Fibroblast of skin of right quadriceps (primary cell): ENCODE measurements around the gene HSPB8.

Experiments
- DNase-seq: peaks from one replicate; pipeline ENCODE4 v3.0.0-alpha.2; 2013

Gene HSPB8, protein sequence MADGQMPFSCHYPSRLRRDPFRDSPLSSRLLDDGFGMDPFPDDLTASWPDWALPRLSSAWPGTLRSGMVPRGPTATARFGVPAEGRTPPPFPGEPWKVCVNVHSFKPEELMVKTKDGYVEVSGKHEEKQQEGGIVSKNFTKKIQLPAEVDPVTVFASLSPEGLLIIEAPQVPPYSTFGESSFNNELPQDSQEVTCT

DNA sequence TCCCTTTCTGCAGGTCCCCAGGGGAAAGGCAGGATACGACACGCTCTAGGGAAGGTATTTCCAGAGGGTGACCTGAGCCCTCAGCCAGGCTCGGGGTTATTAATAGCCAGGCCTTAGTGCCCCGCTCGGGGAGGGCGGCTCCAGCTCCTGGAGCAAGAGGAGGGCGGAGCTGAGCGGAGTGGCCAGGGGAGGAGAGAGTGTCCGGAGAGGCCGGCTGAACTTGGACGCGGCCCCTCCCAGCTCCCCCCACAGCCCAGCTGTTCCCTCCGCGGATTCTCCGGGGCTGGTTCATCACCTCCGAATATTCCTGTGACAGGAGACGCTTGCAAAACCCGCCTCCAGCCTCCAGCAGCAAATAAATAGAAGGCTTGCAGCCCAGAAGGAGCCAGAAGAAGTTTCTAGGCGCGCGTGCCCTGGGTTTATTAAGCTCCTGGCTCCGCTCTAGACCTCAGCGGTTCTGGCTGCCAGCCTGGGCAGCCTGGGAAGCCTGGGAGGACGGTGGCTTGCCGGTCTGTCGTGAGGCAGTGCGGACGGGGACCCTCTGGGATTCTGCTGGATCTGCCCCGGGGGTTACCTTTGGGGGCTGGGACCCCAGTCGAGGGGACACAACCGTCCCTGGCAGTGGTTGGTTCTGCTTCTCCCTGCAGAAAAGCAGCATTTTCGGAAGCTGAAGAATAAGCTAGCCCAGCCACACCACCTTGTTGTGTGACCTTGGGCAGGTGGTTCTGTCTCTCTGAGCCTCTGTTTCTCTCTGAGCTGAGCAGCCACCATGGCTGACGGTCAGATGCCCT, at the start of gene HSPB8:
HSPB8 (plus strand) TSS at position 388 of the 791 bp plus-strand sequence; CDS start at position 770, 382 bp downstream.
- DNase-seq, result peak; percentile 55

DNA sequence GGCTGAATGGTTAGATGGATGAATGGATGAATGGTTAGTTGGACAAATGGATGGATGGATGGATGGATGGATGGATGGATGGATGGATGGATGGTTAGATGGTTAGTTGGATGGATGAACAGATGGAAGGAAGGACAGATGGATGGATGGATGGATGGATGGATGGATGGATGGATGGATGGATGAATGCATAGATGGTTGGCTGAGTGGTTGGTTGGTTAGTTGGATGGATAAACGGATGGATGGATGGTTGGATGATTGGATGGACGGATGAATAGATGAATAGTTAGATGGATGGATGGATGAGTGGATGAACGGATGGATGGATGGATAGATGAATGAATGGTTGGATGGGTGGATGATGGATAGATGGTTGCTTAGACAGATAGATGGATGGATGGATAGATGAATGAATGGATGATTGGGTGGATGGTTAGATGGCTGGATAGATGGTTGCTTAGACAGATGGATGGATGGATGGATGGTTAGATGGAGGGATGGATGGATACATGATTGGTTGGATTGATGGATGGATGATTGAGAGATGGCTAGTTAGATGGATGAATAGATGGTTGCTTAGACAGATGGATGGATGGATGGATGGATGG, 48.8 kb upstream of the HSPB8 start:
- DNase-seq, result no peak

DNA sequence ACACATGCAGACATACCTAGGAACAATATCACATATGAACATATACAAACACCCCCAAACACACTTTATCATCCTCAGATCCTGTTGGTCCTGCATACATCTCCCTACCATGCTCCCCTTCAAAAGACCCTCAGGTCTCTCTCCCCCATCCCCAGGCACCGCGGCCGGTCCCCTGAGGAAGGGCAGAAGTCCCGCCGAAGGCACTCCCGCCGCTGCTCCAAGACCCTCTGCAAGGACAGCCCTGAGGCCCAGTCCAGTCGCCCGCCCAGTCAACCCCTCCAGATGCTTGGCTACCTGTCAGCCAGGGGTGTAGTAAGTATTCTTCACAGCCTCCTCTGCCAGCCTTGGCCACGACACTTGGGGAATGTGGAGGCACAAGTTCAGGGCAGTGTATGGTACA, 48.2 kb upstream of the HSPB8 start:
- no peak for DNase-seq

DNA sequence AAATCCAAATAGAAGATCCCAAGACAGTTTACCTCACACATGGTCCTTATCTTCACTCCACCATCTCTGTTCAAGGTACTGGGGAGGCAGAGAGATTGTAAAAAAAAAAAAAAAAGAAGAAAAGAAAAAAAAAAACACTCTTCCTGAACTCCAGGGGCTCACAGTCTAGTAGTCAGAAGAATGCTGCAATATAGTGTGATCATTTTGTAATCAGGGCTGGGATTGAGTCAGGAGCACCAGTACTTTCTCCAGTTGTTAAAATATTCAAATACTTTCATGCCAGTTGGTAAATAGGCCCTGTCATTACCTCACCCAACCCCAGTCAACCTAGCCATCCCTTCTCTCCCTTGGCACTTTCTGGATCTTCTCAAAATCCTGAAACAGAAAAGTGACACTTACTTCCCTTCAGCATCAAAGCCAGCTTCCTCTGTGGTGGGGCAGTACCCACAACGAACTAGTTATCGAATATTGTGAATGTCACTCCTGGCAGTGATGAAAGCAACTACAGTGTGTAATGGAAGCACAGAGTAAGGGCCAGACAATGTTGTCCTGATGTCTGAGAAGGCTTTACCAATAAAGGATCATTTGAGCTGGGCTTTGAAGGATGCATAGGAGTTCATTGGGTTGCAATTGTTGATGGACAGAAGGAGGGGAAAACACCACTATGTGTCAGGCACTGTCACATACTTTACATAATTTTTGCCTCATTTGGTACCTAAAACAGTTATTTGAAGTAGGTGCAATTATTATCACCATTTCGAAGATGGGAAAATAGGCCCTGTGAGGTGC, 44.3 kb upstream of the HSPB8 start:
- DNase-seq, result no peak

DNA sequence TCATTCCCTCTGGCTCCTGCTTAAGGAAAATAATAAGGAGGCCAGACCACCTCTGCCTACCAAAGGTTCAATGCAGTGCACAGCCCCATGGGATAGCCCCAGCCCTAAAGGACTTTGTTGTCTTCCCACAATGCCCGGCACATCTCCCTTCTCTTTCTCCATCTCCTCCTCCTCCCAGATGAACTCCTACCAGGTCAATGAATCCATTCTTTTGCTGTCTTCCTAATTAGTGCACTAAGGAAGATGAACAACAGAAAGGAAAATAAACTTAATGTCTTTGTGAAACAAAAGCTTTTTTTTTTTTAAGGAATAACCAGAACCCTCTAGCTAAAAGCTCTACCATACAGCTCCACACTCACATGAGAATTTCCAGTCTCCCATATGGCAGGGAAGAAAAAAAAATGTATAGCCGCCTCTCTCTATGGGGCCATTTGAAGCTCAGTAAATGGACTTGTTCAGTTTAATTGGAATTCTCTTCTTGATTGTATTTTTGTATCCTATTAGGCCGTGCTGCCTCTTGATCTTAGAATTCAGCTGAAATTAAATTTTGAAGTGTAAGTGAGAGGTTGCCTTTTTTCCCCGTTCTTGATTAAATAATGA, 41.8 kb upstream of the HSPB8 start:
- no peak for DNase-seq

DNA sequence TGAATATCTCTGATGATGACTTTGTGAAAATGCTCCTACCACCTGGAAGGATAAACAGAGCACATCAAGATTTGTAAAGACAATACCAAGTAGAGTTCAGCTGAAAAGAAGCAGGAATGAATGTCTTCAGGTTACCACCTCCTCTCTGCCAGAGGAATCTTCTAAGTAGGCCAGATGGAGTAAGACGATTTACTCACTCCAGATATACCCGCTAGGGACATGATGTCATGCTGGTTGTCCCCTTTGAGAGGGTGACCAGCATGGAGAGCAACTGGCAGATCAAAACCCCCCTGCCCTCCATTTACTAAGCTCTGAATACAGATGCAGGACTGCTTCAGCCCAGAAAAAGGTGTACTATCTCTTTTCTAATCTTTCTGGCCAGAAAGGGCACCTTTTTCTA, 39.3 kb upstream of the HSPB8 start:
- DNase-seq, result no peak

DNA sequence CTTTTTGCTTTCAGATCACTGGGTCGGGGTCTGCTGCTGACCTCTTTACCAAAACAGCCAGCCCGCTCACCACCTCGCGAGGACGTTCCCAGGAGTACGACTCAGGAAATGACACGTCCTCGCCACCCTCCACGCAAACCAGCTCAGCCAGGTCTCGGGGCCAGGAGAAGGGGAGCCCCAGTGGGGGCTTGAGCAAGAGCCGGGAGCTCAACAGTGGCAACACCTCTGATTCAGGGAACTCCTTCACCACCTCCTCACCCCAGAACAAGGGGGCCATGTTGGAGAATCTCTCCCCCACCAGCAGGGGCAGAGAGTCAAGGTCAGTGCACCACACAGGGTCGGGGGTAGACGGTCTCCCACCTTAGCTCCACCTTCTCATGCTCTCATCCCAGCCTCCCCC, 33.4 kb upstream of the HSPB8 start:
- DNase-seq, result no peak

DNA sequence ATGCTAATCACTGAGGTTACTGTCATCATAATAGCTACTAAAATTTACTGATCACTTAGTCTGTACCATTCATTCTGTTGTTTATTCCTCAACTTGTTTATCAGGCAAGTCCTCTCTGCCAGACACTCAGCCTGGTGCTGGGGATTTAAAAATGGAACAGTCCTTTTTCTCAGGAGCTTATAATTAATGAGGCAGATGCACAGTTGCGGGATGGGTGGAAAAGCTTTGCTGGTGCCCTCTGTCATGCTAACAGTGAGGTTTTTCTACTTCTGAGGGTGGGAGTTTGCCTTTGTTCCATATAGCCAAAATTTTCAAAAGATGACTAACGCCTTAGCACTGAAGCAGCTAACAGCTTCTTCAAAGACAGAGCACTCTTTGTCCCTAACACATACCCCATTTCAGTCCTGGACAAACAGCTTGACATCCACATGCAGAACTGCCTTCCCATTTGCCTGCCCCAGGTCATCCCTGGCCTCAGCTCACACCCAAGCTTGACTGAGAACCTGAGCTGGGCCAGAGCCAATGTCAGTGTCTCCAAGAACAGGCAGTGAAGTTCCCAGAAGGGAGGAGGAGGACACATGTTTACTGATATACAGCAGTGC, 30.8 kb upstream of the HSPB8 start:
- DNase-seq, result no peak

DNA sequence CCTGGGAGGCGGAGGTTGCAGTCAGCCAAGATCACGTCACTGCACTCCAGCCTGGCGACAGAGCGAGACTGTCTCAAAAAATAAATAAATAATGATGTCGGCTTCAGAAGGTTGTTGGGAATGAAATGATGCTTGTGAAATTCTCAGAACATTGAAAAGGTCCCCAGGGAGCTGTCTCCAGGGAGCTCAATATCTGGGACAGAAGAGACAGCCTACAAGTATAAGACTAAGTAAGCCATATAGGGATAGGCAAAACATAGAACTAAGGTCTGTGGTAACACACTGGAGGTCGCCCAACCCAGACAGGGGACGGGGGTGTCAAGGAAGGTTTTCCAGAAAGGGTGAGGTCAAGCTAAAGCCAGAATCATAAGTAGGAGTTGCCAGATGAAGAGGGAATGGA, 29.5 kb upstream of the HSPB8 start:
- no peak for DNase-seq

DNA sequence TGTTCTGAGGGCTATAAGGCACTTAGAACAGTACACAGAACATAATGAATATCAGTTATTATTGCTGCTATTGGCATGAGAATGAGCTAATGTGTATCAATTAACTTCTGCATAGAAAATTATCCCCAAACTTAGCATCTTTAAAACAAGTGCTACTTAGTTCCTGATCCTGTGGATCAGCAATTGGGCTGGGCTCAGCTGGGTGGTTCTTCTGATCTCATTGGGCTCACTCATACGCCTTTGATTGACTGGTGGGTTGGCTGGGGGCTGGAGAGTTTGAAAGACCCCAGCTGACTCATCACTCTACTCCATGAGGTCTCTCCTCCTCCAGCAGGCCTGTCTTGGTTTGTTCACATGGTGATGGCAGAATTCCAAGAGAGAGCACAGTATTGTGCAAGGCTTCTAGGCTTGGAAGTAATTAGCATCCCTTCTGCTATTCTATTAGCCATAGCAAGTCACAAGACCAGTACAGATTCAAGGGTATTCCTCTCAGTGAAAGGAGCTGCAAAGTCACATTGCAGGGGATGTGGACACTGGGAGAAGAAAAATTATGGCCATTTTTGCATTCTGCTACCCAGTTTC, 27.2 kb upstream of the HSPB8 start:
- DNase-seq, result no peak

DNA sequence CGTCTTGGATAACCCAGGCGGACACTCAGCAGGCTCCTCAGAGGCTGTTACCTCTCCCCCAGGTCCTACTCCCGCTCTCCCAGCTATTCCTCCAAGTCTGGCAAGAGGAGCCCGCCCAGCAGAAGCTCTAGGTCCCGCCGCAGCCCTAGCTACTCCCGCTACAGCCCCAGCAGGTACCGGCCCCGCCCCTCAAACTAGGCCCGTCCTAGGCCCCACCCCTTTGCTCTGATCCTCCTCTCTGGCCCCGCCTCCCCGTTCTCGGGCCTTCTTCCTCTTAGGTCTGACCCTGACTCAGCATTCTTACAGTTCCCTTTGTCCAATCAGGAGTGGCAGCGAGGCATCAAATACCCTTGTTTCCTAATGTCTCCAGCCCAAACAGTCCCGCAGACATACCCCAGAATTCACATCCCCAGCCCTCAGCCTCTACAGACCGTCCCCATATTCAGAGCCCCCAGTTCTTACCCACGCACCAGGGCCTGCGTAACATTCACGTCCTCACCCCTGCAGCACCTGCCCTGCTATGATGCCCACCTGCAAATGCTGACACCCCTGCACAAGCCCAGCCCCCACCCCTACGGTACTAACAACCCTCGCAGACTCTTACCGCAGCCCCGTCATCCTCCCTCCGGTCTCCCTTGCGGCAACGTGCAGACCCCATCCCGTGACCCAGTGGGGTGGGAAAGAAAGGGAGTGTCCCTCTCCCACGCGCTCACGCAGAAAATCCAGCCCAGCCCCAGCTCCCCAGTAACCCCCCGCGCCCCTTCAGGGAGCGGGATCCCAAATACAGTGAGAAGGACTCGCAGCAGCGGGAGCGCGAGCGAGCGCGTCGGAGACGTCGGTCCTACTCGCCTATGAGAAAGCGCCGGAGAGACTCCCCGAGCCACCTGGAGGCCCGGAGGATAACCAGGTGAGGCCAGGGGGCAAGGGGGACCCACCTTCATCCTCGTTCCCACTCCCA, 25.0 kb upstream of the HSPB8 start:
- peak; percentile 34 for DNase-seq

DNA sequence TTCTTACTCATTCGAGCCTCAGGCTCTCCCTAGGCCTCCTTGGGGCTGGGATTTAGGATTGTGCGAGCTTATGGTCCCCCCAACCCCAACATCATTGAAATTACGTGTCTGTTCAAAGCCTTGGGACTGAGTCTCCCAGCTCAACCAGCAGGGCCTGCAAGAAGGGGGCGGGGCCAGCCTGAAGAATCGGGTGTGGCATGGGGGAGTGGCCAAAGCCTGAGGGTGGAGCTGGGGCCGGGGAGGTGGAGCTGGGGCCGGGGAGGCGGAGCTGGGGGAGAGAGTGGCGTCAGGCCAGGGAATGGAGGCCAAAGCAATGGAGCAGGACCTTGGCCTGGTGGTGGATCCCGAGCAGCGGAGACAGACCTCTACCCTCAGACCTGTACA, 24.3 kb upstream of the HSPB8 start:
- DNase-seq, result no peak

DNA sequence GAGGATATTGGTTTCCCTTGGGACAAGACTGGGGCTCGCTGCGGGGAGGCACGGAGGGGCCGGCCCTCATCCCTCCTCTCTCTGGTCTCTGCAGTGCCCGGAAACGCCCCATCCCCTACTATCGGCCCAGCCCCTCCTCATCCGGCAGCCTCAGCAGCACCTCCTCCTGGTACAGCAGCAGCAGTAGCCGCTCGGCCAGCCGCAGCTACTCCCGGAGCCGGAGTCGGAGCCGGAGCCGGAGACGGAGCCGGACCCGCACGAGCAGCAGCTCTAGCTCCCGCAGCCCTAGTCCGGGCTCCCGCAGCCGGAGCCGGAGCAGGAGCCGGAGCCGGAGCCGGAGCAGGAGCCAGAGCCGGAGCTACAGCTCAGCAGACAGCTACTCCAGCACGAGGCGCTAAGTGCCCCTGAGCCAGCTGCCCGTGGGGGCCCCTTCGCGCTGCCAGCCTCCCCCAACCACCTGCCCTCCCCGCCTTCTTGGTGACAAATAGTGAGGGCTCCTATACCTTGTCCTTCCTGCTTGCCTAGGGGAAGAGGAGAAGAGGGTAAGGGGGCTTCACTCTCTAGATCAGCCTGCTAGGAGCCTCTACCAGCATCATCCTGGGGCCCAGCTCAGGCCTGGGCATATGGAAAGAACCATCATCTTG, 22.2 kb upstream of the HSPB8 start:
- no peak for DNase-seq

DNA sequence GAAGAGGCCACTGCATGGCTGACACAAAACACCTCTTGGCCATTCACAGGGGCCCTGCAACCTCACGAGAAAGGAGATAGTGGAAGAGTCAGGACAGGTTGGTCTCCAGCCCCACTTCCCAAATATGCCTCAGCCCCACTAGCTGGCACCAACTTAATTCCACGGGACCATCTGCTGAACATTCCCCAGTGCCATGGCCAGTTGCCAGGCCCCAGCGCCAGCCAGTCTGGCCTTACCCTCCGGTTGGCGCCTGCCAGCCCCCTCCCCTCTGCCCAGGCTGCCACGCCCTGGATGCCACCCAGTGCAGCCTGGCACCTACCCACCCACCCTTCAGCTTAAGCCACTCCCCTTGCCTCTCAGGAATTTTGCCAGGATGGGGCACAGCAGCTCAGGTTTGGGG, 21.2 kb upstream of the HSPB8 start:
- DNase-seq, result no peak

DNA sequence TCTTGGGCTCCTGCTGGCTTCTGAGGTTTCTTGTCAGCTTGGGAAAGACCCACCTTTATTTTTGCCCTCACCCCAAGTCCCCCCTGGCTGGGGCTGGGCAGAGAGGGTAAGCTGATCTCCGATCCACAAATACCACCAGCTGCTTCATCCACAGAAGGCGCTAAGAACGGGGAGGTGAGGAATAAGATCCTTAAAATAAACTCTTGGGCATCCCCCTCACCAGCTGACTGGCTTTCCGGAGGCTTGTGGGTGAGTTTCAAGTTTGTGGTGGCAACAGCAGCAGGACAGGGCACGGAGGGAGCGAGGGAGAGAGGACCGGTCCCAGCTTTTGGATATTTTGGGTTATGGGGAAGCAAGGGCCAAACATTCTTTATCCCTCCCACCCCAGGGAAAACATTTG, 20.8 kb upstream of the HSPB8 start:
- no peak for DNase-seq

DNA sequence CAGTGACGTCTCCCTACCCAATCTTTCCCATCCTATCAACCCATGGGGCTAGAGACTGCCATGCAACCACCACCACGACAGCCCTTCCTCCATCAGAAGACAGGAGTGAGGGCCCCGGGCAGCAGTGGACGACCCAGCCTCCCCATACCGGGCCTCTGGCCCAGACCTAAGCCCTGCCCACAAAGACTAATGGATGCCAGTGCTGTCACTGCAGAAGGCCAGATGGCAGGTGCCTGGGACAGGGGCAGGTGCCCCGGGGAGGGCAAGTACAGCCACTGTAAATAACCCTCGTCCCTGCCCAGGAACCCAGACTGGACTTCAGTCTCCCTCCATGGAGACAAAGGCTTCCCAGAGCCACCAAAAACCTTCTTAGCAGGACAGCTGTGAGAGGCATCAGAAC, 20.3 kb upstream of the HSPB8 start:
- DNase-seq, result no peak

DNA sequence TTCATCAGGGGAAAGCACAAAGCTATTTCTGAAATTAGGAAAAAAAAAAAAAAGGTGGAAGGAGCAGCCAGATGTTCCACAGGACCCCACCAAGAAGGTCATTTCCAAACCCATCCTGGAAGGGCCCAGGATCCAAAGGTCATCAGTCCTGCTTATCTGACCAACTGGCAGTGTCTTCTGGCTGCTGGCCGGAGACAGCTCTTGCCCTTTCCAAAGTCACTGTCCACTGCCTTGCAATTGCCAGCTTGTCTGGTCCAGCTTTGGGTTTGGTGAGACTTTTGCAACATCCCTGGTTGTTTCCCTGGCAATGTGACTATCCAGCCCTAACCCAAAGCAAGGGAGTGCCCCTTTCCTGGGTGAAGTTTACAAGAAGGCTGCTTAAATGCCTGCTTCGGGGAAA, 18.9 kb upstream of the HSPB8 start:
- no peak for DNase-seq

DNA sequence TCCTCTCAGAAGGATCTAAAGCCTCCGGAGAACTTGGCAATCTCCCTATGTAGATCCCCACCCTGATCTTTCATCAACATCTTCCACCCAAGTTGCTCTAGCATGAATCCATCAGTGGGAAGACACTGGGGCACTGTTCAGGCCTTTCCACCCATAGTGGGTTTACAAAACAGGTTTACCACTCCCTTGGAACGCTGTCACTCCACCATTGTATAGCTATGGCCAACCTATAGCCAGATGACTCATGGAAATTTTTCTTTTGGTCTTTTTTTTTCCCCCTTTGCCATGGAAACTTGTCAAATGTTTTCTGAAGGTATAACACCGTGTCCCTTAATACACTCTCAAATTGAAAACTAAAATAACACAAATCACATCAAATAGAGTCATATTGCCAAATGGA, 10.8 kb upstream of the HSPB8 start:
- no peak for DNase-seq

DNA sequence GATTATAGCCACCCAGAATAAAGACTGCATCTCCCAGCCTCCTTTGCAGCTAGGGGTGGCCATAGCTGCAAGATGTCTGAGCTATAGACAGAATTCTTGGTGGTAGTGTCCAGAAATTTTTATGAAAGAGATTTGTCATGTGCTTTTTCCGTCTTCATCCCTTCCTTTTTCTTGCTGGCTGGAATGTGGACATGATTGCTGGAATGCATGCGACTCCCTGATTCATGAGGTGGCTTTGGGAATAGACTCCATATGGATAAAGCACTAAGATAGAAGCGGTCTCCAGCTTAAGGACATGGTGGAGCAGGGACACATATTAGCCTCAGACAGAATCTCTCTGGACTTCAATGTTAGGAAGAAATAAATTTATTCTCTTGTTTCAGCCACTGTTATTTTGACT, 10.0 kb upstream of the HSPB8 start:
- DNase-seq, result no peak

DNA sequence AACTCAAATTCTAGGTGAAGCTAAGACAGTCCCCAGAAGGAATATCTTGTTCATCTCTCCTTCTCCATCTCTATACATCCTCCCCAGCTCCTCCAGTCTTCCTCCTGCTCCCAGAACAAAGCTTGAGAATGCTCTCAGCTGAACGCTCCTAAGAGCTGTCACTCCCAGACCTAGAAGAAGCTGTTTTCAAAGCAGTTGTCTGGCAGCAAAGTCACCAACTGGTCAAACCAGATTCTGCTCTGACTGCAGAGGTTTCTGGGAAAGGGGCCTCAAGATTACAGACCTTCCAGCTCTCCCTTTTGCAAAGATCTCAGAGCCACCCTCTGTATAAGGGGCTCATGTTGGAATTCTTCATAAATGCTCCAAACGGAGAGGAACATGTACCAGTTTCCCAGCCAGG, 9.6 kb upstream of the HSPB8 start:
- no peak for DNase-seq

DNA sequence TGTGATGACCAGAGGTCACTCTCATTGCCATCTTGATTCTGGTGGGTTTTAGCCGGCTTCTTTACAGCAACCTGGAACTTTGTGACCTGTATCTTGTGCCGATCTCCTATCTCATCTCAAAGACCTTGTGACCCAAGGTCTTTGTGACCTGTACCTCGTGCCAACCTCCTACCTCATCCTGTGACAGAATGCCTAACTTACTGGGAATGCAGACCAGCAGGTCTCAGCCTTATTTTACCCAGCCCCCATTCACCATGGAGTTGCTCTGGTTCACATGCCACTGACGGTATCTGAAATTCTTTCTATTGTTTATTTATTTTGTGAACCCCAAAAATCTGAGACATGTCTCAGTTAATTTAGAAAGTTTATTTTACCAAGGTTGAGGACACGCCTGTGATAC, 7.4 kb upstream of the HSPB8 start:
- DNase-seq, result no peak
